ACHN (cell line): ENCODE results near the gene IMPACT.

Experiments used
- DNase-seq: peaks from one replicate; pipeline ENCODE4 v3.0.0-alpha.2; 2015
- in situ Hi-C: cut with HindIII; loops from 2 replicates; pipeline ENCODE4 v1.10.0; 2017; ENCODE audit warnings: low sequenced_read_pairs, low pct_ligation_motif_present, low pct_unique_long_range_greater_than_20kb

Gene IMPACT

DNA sequence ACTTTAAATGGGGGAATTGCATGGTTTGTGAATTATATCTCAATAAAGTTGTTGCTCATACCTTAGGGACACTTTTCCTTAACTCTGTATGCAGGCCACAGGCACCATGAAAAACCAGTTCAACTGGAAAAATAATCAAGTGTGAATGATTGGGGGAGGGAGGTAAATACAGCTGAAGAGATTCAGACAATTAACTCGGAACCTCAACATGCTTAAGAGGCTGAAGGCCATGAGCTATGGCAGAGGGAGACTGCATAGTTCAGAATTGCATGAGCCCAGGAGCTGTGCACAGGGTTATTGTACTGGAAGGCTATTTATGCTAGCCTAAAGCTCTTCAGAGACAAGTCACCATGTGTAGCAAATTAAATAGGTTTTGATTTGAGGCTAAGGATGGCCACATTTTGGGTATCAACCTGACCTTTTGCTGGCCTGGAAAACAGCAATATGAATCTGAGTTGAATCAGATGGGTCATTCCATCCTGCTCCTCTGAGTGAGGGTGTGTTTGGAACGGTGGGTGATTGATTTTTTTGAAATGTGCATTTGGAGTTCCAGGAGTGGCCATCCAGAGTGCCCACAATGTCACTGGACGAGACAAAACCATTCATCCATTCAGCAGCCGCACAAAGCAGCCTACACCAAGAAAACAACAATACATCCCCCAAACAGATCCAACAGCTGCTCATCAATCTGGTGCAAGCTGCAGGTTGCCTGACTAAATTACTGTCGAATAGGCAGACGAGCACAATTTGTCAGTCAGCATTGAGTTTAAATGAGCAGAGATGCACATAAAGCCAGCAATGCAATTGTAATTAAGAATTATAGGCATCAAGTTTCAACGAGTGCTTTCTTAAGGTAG, 76.4 kb downstream of the IMPACT start:
- no peak for DNase-seq
- in situ Hi-C loops, result no loop called here
